H1 (cell line): ENCODE measurements around the gene KLK1. TPM values are rescaled to one million over a fixed set of nuclear protein-coding genes. Genes with fewer than 3 reads are reported as not detected.

Experiments
- CHD7 ChIP-seq: fragments of 300-600 bp; sonication (generic); IDR thresholded peaks from 2 replicates; pipeline ENCODE4 v1.7.1; 2012; ENCODE audit warnings: low read length, moderate library complexity, mild to moderate bottlenecking, inconsistent platforms; ENCODE audit not compliant: insufficient replicate concordance
- CTBP2 ChIP-seq: IDR thresholded peaks from 2 replicates; pipeline ENCODE4 v1.7.0; 2011; ENCODE audit warnings: borderline replicate concordance, mild to moderate bottlenecking, moderate library complexity, mixed read lengths, low read length; ENCODE audit not compliant: insufficient read depth, insufficient read length
- EP300 ChIP-seq, 2 experiments: IDR thresholded peaks; 1 replicate in 1 of 2; 2 replicates in 1 of 2; pipeline ENCODE4 v1.6.1; 2011 to 2012; ENCODE audit warnings: low read depth in 2 of 2, low read length in 2 of 2, mild to moderate bottlenecking in 2 of 2, borderline replicate concordance in 1 of 2, inconsistent platforms in 1 of 2, moderate library complexity in 1 of 2
- GABPA ChIP-seq: IDR thresholded peaks from 2 replicates; pipeline ENCODE4 v1.6.1; 2011; ENCODE audit warnings: mild to moderate bottlenecking, low read length, moderate library complexity, borderline replicate concordance; ENCODE audit not compliant: insufficient read depth
- POLR2AphosphoS5 ChIP-seq: IDR thresholded peaks from 2 replicates; pipeline ENCODE4 v1.6.1; 2011; ENCODE audit warnings: low read depth, low read length
- RAD21 ChIP-seq, 2 experiments: IDR thresholded peaks in 1 of 2; conservative IDR thresholded peaks in 1 of 2; 2 replicates each; pipeline ENCODE4 v1.6.1; 2011; ENCODE audit warnings: low read depth in 2 of 2, low read length in 2 of 2, improper control_type of control experiment in 1 of 2, inconsistent platforms in 1 of 2, mild to moderate bottlenecking in 1 of 2, moderate library complexity in 1 of 2
- RBBP5 ChIP-seq: IDR thresholded peaks from 2 replicates; pipeline ENCODE4 v1.7.1; 2012; ENCODE audit warnings: low read depth, mild to moderate bottlenecking, inconsistent platforms, low read length, moderate library complexity, borderline replicate concordance
- RXRA ChIP-seq: IDR thresholded peaks from 2 replicates; pipeline ENCODE4 v1.6.1; 2011; ENCODE audit warnings: low read depth, mild to moderate bottlenecking, low read length, moderate library complexity; ENCODE audit not compliant: insufficient read depth
- SP1 ChIP-seq: IDR thresholded peaks from 2 replicates; pipeline ENCODE4 v1.6.1; 2011; ENCODE audit warnings: low read depth, low read length
- SP2 ChIP-seq: IDR thresholded peaks from 2 replicates; pipeline ENCODE4 v1.6.1; 2012; ENCODE audit warnings: mild to moderate bottlenecking, low read length, inconsistent platforms
- TEAD4 ChIP-seq: IDR thresholded peaks from 2 replicates; pipeline ENCODE4 v1.6.1; 2012; ENCODE audit warnings: low read depth, low read length, inconsistent platforms, mixed read lengths
- polyA plus RNA-seq, 7 experiments: library from polyadenylated mRNA; depleted of rRNA in 3 of 7; stranded (reverse) in 5 of 7; unstranded in 2 of 7; fragments of >200 nt in 5 of 7; fragments of 200-250 nt in 2 of 7; gene quantifications; 1 replicate in 5 of 7; 2 replicates in 1 of 7; 4 replicates in 1 of 7; pipeline versions ENCODE4 v1.2.1 to v1.2.3, GENCODE V29; 2011 to 2013; ENCODE audit warnings: missing spikeins in 2 of 7, mixed read lengths in 2 of 7
- total RNA-seq: library from RNA; stranded (reverse); fragmentation: NEBNext Ultra II Directional; extraction: Animal tissue kit (Norgen Biotek cat#: 25700); gene quantifications from 2 replicates; pipeline ENCODE4 v1.2.1, GENCODE V29; 2021

KLK1 gene
- total and polyA plus RNA-seq, 2 of the 8 experiments (the other 6 are each of a cell fraction or from before 2014, with no cell fraction given), result 3.4 to 4.0 TPM

GRCh38 chr19:50822661-50823208 is 852 bp downstream of the KLK1 start (continued):
- TF ChIP-seq CHD7 (no peak), EP300 (IDR thresholded peaks at IDR 0.05; ENCODE audit: borderline replicate concordance in 1 of 2, low read depth in 2 of 2, low read length in 2 of 2) (no peak), SP2 (no peak), POLR2AphosphoS5 (no peak), GABPA (no peak), RBBP5 (no peak), TEAD4 (no peak), SP1 (no peak), RXRA (no peak), CTBP2 (no peak), RAD21 (IDR thresholded peaks at IDR 0.05 in 1 of 2, conservative IDR thresholded peaks at IDR 0.05 in 1 of 2; ENCODE audit: low read depth in 2 of 2, low read length in 2 of 2) (no peak)
